Esophagus (tissue), 2 donors: ENCODE measurements around the gene BOLA2B. TPM values are rescaled to one million over a fixed set of nuclear protein-coding genes. Genes with fewer than 3 reads are reported as not detected.
"Not testable (repeated sequence)": the region's sequence is repeated elsewhere in the genome, so short reads cannot be mapped to it uniquely, and the experiment has no call there.

Experiments
- H3K27ac ChIP-seq, 2 donors: one replicate each; pipeline ENCODE4 v1.5.1; 2013; ENCODE audit warnings: low read depth in 2 of 2, mild to moderate bottlenecking in 2 of 2, inconsistent platforms in 1 of 2, low read length in 1 of 2, moderate library complexity in 1 of 2
- H3K27me3 ChIP-seq, 2 donors: one replicate each; pipeline ENCODE4 v1.6.1; 2013; ENCODE audit warnings: low read length in 2 of 2, control low read depth in 1 of 2, mild to moderate bottlenecking in 1 of 2; ENCODE audit not compliant: insufficient read depth in 2 of 2, control insufficient read depth in 1 of 2
- H3K36me3 ChIP-seq, 2 donors: one replicate each; pipeline ENCODE4 v1.6.1; 2013; ENCODE audit warnings: low read length in 1 of 2; ENCODE audit not compliant: control insufficient read depth in 2 of 2, insufficient read depth in 2 of 2
- H3K4me1 ChIP-seq, 2 donors: one replicate each; pipeline ENCODE4 v1.6.1; 2013; ENCODE audit warnings: low read length in 1 of 2; ENCODE audit not compliant: control insufficient read depth in 2 of 2, insufficient read depth in 2 of 2
- H3K4me3 ChIP-seq, 2 donors: one replicate each; pipeline ENCODE4 v1.5.1; 2013; ENCODE audit warnings: low read length in 2 of 2, mild to moderate bottlenecking in 2 of 2, low read depth in 1 of 2, moderate library complexity in 1 of 2
- H3K9me3 ChIP-seq, 2 donors: one replicate each; pipeline ENCODE4 v1.6.1; 2013; ENCODE audit warnings: mild to moderate bottlenecking in 2 of 2, low read depth in 1 of 2, low read length in 1 of 2, moderate library complexity in 1 of 2; ENCODE audit not compliant: control insufficient read depth in 2 of 2, insufficient read depth in 1 of 2
- WGBS, 2 donors: extraction: QIAGEN DNeasy Blood & Tissue Kit; methylation state at CpG; one replicate each; pipeline ENCODE4 v1.1.7; 2013; 5-methylcytosine and 5-hydroxymethylcytosine counted together
- polyA plus RNA-seq, 2 donors: library from polyadenylated mRNA; stranded (reverse); fragments of 200-250 nt; gene quantifications; one replicate each; pipeline ENCODE4 v1.2.3, GENCODE V29; 2013
- donor health status: healthy with polysubstance abuse.
- donor health status: Bipolar disorder and iron deficiency.

Gene BOLA2B
- polyA plus RNA-seq, 2 donors: 195 to 283 TPM

DNA sequence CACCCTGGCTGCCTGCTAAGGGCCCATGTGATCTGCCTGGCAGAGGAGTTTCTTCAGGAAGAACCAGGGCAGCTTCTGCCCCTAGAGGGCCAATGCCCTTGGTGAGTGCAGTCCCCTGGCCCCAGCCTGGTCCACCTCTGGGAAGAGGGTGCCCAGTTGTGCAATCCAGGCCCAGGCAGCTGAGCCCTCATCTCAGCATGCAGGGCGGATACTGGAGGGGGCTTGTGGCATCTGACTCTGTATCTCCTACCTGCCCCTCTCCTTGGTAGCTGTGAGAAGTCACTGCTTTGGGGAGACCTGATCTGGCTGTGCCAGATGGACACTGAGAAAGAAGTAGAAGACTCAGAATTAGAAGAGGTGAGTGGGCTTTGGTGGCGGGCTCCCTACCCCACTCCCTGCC lies 3.5 kb upstream of the BOLA2B start:
- not testable (repeated sequence) for H3K9me3 ChIP-seq, H3K36me3 ChIP-seq, H3K27me3 ChIP-seq, H3K27ac ChIP-seq, H3K4me3 ChIP-seq, H3K4me1 ChIP-seq
- 59 to 96% methylated on average over 1 of the region's 2 CpGs for WGBS, 2 donors

DNA sequence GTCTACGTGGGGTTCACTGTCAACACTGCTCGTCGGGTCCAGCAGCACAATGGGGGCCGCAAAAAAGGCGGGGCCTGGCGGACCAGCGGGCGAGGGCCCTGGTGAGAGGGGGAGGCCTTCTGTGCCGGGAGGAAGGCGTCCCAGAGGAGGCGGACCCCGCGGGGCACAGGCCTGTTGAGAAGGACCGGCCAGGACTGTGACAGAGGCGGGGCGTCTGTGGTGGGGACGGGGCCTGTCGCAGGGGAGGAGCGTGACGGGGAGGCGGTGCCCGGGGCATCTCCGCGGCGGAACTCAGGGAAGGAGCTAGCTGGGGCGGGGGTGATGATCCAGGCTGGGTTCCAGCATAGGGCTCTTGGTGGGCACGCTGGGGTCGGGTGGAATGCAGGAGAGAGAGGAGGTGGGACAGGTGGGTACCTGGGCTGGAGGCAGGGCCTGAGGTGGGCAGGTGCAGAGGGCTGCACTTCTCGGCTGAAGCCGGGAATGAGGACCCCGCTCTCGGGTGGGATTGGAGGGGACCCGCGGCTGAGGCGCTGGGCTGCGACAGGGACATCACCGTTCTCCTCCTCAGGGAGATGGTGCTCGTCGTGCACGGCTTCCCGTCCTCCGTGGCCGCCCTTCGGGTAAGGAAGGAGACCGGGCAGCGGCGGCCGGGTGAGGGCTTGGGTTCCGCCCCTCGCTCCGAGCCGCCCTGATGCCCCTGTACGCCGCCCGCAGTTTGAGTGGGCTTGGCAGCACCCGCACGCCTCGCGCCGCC lies 883 bp upstream of the BOLA2B start:
- peak overlapping the region; percentile 20 to 26 for H3K4me3 ChIP-seq
- not testable (repeated sequence) for H3K27ac ChIP-seq, H3K27me3 ChIP-seq

DNA sequence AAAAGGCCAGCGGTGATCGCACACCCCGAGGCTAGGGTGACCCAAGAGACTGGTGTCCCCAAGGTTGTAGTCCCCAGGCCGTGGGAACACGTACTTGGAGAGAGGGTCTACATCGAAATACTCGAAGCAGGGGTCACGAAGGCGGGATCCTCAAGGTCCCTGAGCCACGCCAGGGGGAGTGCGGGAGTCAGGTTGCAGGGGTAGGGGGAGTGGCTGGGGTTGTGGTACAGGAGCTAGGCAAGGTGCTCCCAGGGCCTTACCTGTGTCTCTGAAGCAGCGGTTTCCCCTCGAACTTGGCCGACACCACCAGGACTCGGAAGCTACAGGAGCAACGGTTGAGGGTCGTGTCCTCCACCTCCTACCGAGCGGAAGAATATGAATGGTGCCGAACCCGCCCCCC lies 368 bp downstream of the BOLA2B start:
- not testable (repeated sequence) for H3K9me3 ChIP-seq, H3K4me1 ChIP-seq, H3K4me3 ChIP-seq, H3K27ac ChIP-seq, H3K27me3 ChIP-seq, H3K36me3 ChIP-seq
- no CpG with 5 or more reads among the region's 21 CpGs for WGBS, 2 donors

More for the DNA sequence above, 883 bp upstream of the BOLA2B start:
- not testable (repeated sequence) for H3K9me3 ChIP-seq, H3K36me3 ChIP-seq, H3K4me1 ChIP-seq
- 6 to 7% methylated on average over 14 to 19 of the region's 60 CpGs for WGBS, 2 donors

DNA sequence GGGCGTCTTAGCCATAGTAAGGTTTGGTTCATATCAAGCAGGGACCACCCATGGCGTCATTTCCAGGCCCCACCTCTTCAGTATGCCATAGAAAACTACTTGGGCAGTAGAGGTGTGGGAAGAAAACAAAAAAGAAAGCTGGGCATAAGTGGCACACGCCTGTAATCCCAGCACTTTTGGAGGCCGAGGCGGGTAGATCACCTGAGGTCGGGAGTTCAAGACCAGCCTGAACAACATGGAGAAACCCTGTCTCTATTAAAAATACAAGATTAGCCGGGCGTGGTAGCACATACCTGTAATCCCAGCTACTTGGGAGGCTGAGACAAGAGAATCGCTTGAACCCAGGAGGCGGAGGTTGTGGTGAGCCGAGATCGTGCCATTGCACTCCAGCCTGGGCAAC lies 2.3 kb downstream of the BOLA2B start:
- H3K9me3 ChIP-seq, H3K36me3 ChIP-seq, H3K4me3 ChIP-seq, H3K27ac ChIP-seq, H3K4me1 ChIP-seq, H3K27me3 ChIP-seq: not testable (repeated sequence)
- WGBS, 2 donors: 91 to 97% methylated on average over 4 of the region's 12 CpGs

DNA sequence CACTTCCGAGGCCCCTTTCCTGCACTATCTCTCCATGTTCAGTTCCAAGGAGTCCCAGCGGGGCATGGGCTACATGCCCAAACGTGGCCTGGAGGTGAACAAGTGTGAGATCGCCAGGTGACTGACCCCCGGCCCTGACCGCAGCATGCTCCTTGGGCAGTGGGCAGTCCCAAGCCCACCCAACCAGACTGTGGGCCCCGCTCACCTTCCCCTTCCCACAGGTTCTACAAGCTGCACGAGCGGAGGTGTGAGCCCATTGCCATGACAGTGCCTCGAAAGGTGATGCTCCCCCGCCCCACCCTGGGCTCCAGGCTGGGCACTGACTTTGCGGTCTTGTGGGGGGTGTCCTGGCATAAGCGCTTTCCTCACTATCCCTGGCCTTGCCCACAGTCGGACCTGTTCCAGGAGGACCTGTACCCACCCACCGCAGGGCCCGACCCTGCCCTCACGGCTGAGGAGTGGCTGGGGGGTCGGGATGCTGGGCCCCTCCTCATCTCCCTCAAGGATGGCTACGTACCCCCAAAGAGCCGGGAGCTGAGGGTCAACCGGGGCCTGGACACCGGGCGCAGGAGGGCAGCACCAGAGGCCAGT lies 5.4 kb downstream of the BOLA2B start:
- Histone ChIP-seq H3K36me3 (peaks cover 0 to 3% of the 10 kb centered on the region in 2 donors), H3K27me3 (no peaks in the 10 kb centered on the region), H3K4me1 (peaks cover 0 to 3% of the 10 kb centered on the region in 2 donors), H3K27ac (no peak overlapping the region), H3K9me3 (no peaks in the 10 kb centered on the region), H3K4me3 (no peak overlapping the region)
- 87 to 88% methylated on average over 23 of the region's 23 CpGs for WGBS, 2 donors

DNA sequence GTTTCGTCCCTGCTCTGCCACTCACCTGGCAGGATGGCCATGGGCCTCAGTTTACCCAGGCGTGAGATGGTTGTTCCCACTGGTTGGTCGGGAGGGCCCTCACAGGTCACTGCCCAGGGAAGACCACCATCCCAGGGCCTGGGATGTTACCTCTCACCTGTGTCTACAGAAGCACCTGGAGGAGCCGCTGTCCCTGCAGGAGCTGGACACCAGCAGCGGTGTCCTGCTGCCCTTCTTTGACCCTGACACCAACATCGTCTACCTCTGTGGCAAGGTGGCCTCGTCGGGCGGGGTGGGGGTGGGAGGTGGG lies 6.0 kb downstream of the BOLA2B start:
- Histone ChIP-seq H3K27ac (peak overlapping the region in 1 of 2 donors; percentile 26), H3K4me1 (peaks cover 0 to 6% of the 10 kb centered on the region in 2 donors), H3K27me3 (no peaks in the 10 kb centered on the region), H3K4me3 (no peak overlapping the region), H3K36me3 (peaks cover 0 to 3% of the 10 kb centered on the region in 2 donors), H3K9me3 (no peaks in the 10 kb centered on the region)
- WGBS, 2 donors: 71% methylated on average over 9 of the region's 9 CpGs

DNA sequence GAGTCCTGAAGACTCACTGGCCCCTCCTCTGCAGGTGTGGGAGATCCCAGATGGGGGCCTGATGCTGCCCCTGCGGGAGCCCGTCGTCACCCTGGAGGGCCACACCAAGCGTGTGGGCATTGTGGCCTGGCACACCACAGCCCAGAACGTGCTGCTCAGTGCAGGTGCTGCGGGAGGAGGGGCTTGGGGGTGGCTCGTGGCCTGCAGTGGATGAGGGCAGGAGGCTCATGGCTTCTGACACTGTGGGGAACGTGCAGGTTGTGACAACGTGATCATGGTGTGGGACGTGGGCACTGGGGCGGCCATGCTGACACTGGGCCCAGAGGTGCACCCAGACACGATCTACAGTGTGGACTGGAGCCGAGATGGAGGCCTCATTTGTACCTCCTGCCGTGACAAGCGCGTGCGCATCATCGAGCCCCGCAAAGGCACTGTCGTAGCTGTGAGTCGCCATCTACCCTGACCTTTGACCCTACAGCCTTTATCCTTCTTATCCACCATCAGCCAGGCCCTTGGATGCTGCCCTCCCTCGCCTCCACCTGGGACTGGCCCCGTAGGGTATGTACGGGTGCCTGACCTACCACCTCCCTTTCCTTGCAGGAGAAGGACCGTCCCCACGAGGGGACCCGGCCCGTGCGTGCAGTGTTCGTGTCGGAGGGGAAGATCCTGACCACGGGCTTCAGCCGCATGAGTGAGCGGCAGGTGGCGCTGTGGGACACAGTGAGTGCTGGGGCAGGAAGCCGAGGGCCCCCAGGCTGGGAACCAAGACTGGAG lies 6.5 kb downstream of the BOLA2B start:
- Histone ChIP-seq H3K4me3 (no peak overlapping the region), H3K27ac (peak overlapping the region; percentile 26 to 47), H3K36me3 (peaks cover 0 to 3% of the 10 kb centered on the region in 2 donors), H3K27me3 (no peaks in the 10 kb centered on the region), H3K9me3 (no peaks in the 10 kb centered on the region), H3K4me1 (peaks cover 0 to 6% of the 10 kb centered on the region in 2 donors)
- 39 to 48% methylated on average over 31 to 36 of the region's 36 CpGs for WGBS, 2 donors

DNA sequence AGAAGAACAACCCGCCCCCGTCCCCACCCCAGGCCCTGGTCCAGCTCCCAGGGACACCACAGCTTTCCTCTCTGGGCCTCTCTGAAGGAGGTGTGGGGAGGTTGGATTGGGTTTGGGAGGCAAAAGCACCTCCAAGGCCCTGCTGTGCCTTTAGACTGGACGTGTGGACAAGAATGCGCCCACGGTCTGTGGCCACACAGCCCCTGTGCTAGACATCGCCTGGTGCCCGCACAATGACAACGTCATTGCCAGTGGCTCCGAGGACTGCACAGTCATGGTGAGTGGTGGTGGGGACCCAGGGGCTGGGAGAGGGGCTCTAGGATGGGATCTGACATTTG lies 7.1 kb downstream of the BOLA2B start:
- H3K36me3 ChIP-seq: peaks cover 0 to 3% of the 10 kb centered on the region in 2 donors
- H3K9me3 ChIP-seq: no peaks in the 10 kb centered on the region
- 74 to 81% methylated on average over 9 of the region's 9 CpGs for WGBS, 2 donors
- H3K27ac ChIP-seq: peak overlapping the region in 1 of 2 donors; percentile 47
- H3K27me3 ChIP-seq: no peaks in the 10 kb centered on the region
- peak overlapping the region in 1 of 2 donors; percentile 2 for H3K4me3 ChIP-seq
- peaks cover 0 to 6% of the 10 kb centered on the region in 2 donors for H3K4me1 ChIP-seq

DNA sequence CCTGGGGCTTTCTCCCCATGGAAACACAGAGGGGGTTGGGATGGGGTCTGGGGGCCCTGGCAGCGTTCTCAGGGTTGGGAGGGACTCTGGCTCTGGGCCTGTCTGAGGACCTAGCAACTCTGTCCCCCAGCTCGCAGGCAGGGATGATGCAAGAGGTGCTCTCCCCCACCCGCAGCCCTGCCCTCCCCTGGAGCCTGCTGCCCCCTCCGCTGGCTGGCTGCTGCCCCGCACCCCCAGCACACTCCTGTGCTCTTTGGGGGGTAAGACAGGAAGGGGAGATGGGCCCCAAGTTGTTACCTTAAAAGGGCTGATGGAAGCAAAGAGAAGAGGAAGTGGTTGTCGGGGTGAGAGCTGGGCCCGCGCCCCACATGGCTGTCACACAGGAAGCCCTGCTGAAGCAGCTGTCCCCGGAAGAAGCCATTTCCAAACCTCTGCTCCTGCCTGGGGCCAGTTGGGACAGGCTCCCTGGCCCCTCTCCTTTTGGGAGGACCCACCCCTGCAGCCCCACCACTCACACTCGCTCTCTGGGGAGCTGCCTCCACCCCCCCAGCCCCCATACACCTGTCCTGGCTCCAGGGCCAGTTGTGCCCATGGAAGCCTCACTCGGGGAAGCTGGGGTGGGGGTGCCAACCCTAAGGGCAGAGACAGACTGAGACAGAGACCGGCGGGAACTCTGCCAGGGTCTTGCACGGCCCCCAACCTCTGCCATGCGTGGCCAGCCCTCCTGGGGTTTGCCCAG lies 7.6 kb downstream of the BOLA2B start:
- peak overlapping the region in 1 of 2 donors; percentile 56 for H3K4me3 ChIP-seq
- 68 to 71% methylated on average over 15 of the region's 15 CpGs for WGBS, 2 donors

More for the DNA sequence above, 7.6 kb downstream of the BOLA2B start:
- Histone ChIP-seq H3K9me3 (no peaks in the 10 kb centered on the region), H3K27me3 (no peaks in the 10 kb centered on the region), H3K4me1 (peaks cover 0 to 6% of the 10 kb centered on the region in 2 donors), H3K36me3 (peaks cover 0 to 3% of the 10 kb centered on the region in 2 donors), H3K27ac (peak overlapping the region; percentile 43 to 96)
